HepG2 (cell line): ENCODE measurements around the gene BAHCC1. TPM values are rescaled to one million over a fixed set of nuclear protein-coding genes. Genes with fewer than 3 reads are reported as not detected.

Experiments
- FOXA3 ChIP-seq: IDR thresholded peaks from 2 replicates; pipeline ENCODE4 v1.6.1; 2016; ENCODE audit warnings: missing genetic modification reagents, missing compliant biosample characterization
- HNF4A ChIP-seq: sonication (generic); formaldehyde crosslinking; IDR thresholded peaks from 2 replicates; pipeline ENCODE4 v1.4.0; 2020; ENCODE audit warnings: missing genetic modification reagents
- MTF1 ChIP-seq: sonication (generic); formaldehyde crosslinking; IDR thresholded peaks from 2 replicates; pipeline ENCODE4 v1.5.0; 2020; ENCODE audit warnings: missing genetic modification reagents
- NONO ChIP-seq, 2 experiments: fragments of 450-650 bp in 1 of 2; sonication (generic) in 1 of 2; formaldehyde crosslinking in 1 of 2; IDR thresholded peaks in 1 of 2; conservative IDR thresholded peaks in 1 of 2; 2 replicates each; pipeline versions ENCODE4 v1.6.1 to v1.8.0; 2017 to 2022; ENCODE audit warnings: mild to moderate bottlenecking in 1 of 2, missing genetic modification reagents in 1 of 2, moderate library complexity in 1 of 2
- SP2 ChIP-seq: sonication (generic); formaldehyde crosslinking; IDR thresholded peaks from 2 replicates; pipeline ENCODE4 v1.5.1; 2020; ENCODE audit warnings: mild to moderate bottlenecking, missing genetic modification reagents
- SP5 ChIP-seq: IDR thresholded peaks from 2 replicates; pipeline ENCODE4 v1.6.1; 2016; ENCODE audit warnings: low read depth, borderline replicate concordance
- ZBTB38 ChIP-seq: sonication (generic); formaldehyde crosslinking; IDR thresholded peaks from 2 replicates; pipeline ENCODE4 v1.5.1; 2020; ENCODE audit warnings: mild to moderate bottlenecking, missing genetic modification reagents
- ZNF34 ChIP-seq: sonication (generic); formaldehyde crosslinking; IDR thresholded peaks from 2 replicates; pipeline ENCODE4 v1.4.0; 2020; ENCODE audit warnings: mild to moderate bottlenecking, missing genetic modification reagents, borderline replicate concordance
- polyA plus RNA-seq, 8 experiments: library from polyadenylated mRNA; depleted of rRNA in 3 of 8; stranded (reverse) in 7 of 8; unstranded in 1 of 8; fragments of >200 nt; fragmentation: Illumina TruSeq in 4 of 8; extraction: Trizol in 4 of 8; gene quantifications; 2 replicates each; pipeline versions ENCODE4 v1.2.1 to v1.2.3, GENCODE V29; 2011 to 2016; ENCODE audit warnings: low read depth in 4 of 8, missing spikeins in 1 of 8, mixed read lengths in 1 of 8; ENCODE audit not compliant: insufficient read depth in 1 of 8
- total RNA-seq, 5 experiments: library from RNA; depleted of rRNA; stranded (reverse); fragments of >200 nt; fragmentation: Illumina TruSeq; extraction: Trizol; gene quantifications; 2 replicates each; pipeline ENCODE4 v1.2.3, GENCODE V29; 2016; ENCODE audit warnings: low read depth in 1 of 5
- TF ChIP-seq, protein P1 (sequence below): IDR thresholded peaks from 2 replicates; pipeline ENCODE4 v1.6.1; 2016; ENCODE audit warnings: missing compliant biosample characterization, missing genetic modification reagents, borderline replicate concordance
- TF ChIP-seq, protein P2 (sequence below): sonication (generic); formaldehyde crosslinking; IDR thresholded peaks from 2 replicates; pipeline ENCODE4 v1.9.0; 2021; ENCODE audit warnings: missing genetic modification reagents, mild to moderate bottlenecking, borderline replicate concordance
- TF ChIP-seq, protein P3 (sequence below): sonication (generic); formaldehyde crosslinking; IDR thresholded peaks from one replicate; pipeline ENCODE4 v1.5.1; 2020; ENCODE audit warnings: mild to moderate bottlenecking, missing genetic modification reagents; ENCODE audit errors: not compliant biosample characterization
- TF ChIP-seq, protein P4 (sequence below): sonication (generic); formaldehyde crosslinking; IDR thresholded peaks from 2 replicates; pipeline ENCODE4; 2020; ENCODE audit warnings: missing genetic modification reagents, mild to moderate bottlenecking, borderline replicate concordance

Gene BAHCC1
- total and polyA plus RNA-seq, 2 of the 13 experiments (the other 11 are each of a cell fraction or from before 2014, with no cell fraction given): 1.4 to 1.7 TPM

DNA sequence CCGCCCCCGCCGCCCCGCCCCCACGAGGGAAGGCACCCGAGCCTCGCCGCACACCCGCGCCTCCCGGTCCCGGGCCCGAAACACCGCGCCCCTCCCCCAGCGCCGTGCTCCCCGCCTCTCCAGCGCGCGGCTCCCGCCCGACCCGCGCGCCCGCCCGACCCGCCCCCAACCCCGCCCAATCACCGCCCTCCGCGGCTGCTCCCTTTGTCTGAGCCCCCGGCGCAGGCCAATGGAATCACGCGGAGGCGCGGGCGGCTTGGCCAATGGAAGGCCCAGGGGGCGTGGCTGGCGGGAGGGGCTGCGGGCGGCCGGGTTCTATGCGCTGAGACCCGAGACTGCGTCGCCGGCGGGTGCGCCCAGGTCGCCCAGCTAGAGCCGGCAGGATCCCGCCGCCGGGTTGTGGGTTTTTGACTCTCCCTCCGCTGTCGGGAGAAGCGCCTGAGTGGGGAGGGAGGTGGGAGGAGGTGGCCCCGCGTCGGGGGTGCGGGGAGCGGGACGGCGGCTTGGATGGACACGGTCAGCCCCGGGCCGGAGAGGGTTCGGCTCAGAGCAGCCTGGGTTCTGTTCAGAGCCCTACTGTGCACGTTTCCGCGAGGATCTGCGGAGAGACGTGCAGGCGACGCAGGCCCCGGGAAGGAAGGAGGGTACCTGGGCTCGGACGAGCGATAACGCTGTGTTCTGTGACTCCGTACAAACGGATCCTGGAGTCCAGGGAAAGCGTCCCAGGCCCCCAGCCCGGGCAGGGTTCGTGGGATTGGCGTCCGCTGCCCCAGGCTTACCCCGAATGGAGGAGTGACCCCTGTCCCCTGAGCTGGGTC is 49.0 kb upstream of the BAHCC1 start (continued):
- TF ChIP-seq, protein P1, sequence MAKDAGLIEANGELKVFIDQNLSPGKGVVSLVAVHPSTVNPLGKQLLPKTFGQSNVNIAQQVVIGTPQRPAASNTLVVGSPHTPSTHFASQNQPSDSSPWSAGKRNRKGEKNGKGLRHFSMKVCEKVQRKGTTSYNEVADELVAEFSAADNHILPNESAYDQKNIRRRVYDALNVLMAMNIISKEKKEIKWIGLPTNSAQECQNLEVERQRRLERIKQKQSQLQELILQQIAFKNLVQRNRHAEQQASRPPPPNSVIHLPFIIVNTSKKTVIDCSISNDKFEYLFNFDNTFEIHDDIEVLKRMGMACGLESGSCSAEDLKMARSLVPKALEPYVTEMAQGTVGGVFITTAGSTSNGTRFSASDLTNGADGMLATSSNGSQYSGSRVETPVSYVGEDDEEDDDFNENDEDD: peak; percentile 39; the same call in 1 of the 2 replicates
- no peak; the same call in 1 of the 2 replicates for TF ChIP-seq MTF1
- peak; percentile 55; the same call in 1 of the 2 replicates for TF ChIP-seq ZNF34 (CRISPR knock-in tag)
- no peak for TF ChIP-seq NONO (IDR thresholded peaks at IDR 0.05)
- 0 out of 2 replicates have a peak, but pooled peaks have one; percentile 20 for TF ChIP-seq NONO (CRISPR knock-in tag; conservative IDR thresholded peaks at IDR 0.05)
- TF ChIP-seq, protein P2, sequence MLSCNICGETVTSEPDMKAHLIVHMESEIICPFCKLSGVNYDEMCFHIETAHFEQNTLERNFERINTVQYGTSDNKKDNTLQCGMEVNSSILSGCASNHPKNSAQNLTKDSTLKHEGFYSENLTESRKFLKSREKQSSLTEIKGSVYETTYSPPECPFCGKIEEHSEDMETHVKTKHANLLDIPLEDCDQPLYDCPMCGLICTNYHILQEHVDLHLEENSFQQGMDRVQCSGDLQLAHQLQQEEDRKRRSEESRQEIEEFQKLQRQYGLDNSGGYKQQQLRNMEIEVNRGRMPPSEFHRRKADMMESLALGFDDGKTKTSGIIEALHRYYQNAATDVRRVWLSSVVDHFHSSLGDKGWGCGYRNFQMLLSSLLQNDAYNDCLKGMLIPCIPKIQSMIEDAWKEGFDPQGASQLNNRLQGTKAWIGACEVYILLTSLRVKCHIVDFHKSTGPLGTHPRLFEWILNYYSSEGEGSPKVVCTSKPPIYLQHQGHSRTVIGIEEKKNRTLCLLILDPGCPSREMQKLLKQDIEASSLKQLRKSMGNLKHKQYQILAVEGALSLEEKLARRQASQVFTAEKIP (CRISPR knock-in tag): no peak
- no peak; the same call in 1 of the 2 replicates for TF ChIP-seq SP5
- TF ChIP-seq FOXA3 (CRISPR knock-in tag): no peak
- TF ChIP-seq SP2 (CRISPR knock-in tag): peak; percentile 80
- TF ChIP-seq, protein P3, sequence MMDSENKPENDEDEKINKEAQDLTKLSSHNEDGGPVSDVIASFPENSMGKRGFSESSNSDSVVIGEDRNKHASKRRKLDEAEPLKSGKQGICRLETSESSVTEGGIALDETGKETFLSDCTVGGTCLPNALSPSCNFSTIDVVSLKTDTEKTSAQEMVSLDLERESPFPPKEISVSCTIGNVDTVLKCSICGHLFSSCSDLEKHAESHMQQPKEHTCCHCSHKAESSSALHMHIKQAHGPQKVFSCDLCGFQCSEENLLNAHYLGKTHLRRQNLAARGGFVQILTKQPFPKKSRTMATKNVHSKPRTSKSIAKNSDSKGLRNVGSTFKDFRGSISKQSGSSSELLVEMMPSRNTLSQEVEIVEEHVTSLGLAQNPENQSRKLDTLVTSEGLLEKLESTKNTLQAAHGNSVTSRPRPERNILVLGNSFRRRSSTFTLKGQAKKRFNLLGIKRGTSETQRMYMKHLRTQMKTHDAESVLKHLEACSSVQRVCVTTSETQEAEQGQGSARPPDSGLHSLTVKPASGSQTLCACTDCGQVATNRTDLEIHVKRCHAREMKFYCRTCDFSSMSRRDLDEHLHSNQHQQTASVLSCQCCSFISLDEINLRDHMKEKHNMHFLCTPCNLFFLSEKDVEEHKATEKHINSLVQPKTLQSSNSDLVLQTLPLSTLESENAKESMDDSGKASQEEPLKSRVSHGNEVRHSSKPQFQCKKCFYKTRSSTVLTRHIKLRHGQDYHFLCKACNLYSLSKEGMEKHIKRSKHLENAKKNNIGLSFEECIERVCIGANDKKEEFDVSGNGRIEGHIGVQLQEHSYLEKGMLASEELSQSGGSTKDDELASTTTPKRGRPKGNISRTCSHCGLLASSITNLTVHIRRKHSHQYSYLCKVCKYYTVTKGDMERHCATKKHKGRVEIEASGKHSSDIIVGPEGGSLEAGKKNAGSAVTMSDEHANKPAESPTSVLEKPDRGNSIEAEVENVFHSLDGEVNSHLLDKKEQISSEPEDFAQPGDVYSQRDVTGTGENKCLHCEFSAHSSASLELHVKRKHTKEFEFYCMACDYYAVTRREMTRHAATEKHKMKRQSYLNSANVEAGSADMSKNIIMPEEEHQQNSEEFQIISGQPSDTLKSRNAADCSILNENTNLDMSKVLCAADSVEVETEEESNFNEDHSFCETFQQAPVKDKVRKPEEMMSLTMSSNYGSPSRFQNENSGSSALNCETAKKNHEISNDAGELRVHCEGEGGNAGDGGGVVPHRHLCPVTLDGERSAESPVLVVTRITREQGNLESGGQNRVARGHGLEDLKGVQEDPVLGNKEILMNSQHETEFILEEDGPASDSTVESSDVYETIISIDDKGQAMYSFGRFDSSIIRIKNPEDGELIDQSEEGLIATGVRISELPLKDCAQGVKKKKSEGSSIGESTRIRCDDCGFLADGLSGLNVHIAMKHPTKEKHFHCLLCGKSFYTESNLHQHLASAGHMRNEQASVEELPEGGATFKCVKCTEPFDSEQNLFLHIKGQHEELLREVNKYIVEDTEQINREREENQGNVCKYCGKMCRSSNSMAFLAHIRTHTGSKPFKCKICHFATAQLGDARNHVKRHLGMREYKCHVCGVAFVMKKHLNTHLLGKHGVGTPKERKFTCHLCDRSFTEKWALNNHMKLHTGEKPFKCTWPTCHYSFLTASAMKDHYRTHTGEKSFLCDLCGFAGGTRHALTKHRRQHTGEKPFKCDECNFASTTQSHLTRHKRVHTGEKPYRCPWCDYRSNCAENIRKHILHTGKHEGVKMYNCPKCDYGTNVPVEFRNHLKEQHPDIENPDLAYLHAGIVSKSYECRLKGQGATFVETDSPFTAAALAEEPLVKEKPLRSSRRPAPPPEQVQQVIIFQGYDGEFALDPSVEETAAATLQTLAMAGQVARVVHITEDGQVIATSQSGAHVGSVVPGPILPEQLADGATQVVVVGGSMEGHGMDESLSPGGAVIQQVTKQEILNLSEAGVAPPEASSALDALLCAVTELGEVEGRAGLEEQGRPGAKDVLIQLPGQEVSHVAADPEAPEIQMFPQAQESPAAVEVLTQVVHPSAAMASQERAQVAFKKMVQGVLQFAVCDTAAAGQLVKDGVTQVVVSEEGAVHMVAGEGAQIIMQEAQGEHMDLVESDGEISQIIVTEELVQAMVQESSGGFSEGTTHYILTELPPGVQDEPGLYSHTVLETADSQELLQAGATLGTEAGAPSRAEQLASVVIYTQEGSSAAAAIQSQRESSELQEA: peak; percentile 67
- peak; percentile 44; the same call in 1 of the 2 replicates for TF ChIP-seq ZBTB38 (CRISPR knock-in tag)
- TF ChIP-seq, protein P4, sequence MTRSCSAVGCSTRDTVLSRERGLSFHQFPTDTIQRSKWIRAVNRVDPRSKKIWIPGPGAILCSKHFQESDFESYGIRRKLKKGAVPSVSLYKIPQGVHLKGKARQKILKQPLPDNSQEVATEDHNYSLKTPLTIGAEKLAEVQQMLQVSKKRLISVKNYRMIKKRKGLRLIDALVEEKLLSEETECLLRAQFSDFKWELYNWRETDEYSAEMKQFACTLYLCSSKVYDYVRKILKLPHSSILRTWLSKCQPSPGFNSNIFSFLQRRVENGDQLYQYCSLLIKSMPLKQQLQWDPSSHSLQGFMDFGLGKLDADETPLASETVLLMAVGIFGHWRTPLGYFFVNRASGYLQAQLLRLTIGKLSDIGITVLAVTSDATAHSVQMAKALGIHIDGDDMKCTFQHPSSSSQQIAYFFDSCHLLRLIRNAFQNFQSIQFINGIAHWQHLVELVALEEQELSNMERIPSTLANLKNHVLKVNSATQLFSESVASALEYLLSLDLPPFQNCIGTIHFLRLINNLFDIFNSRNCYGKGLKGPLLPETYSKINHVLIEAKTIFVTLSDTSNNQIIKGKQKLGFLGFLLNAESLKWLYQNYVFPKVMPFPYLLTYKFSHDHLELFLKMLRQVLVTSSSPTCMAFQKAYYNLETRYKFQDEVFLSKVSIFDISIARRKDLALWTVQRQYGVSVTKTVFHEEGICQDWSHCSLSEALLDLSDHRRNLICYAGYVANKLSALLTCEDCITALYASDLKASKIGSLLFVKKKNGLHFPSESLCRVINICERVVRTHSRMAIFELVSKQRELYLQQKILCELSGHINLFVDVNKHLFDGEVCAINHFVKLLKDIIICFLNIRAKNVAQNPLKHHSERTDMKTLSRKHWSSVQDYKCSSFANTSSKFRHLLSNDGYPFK (CRISPR knock-in tag): no peak
- 0 out of 2 replicates have a peak, but pooled peaks have one; percentile 8 for TF ChIP-seq HNF4A (CRISPR knock-in tag)
